Tibial nerve (tissue), 4 donors: ENCODE measurements around the gene PLEKHA7. TPM values are rescaled to one million over a fixed set of nuclear protein-coding genes. Genes with fewer than 3 reads are reported as not detected.

ENCODE experiments used
- DNase-seq, 2 donors: peaks; one replicate each; pipeline ENCODE4 v3.0.0-alpha.2; 2019; ENCODE audit warnings: low spot score in 2 of 2
- H3K27ac ChIP-seq, 4 donors: fragments of 200-600 bp; sonication (generic) in 3 of 4; one replicate each; pipeline ENCODE4 v1.5.1; 2017 to 2019; ENCODE audit warnings: mild to moderate bottlenecking in 1 of 4
- H3K27me3 ChIP-seq, 2 donors: fragments of 200-600 bp; sonication (generic) in 1 of 2; one replicate each; pipeline versions ENCODE4 v1.5.1 to v1.6.0; 2017 to 2019
- H3K36me3 ChIP-seq, 3 donors: fragments of 200-600 bp; sonication (generic); one replicate each; pipeline ENCODE4 v1.5.1; 2018 to 2019
- H3K4me1 ChIP-seq, 4 donors: fragments of 200-600 bp; sonication (generic) in 3 of 4; one replicate each; pipeline ENCODE4 v1.5.1; 2017 to 2019
- H3K4me3 ChIP-seq, 4 donors: fragments of 200-600 bp; sonication (generic) in 3 of 4; one replicate each; pipeline ENCODE4 v1.5.1; 2017 to 2019; ENCODE audit warnings: mild to moderate bottlenecking in 1 of 4, moderate library complexity in 1 of 4
- H3K9me3 ChIP-seq, 4 donors: fragments of 200-600 bp; sonication (generic) in 3 of 4; one replicate each; pipeline ENCODE4 v1.5.1; 2017 to 2019
- CTCF ChIP-seq, 5 experiments: fragments of 200-600 bp in 3 of 5; fragments of 450-650 bp in 2 of 5; sonication (generic) in 3 of 5; IDR thresholded peaks; one replicate each; pipeline ENCODE4 v1.5.1; 2016 to 2019; ENCODE audit warnings: antibody characterized with exemption in 5 of 5, mild to moderate bottlenecking in 3 of 5, moderate library complexity in 2 of 5
- EP300 ChIP-seq, 2 donors: sonication (generic); formaldehyde crosslinking; IDR thresholded peaks; one replicate each; pipeline ENCODE4 v1.6.1; 2017; ENCODE audit warnings: antibody characterized with exemption in 2 of 2, mild to moderate bottlenecking in 1 of 2
- POLR2A ChIP-seq, 2 donors: fragments of 450-650 bp; IDR thresholded peaks; one replicate each; pipeline ENCODE4 v1.6.1; 2017; ENCODE audit warnings: antibody characterized with exemption in 2 of 2, mild to moderate bottlenecking in 2 of 2, moderate library complexity in 2 of 2
- WGBS, 2 donors: methylation state at CpG; one replicate each; pipeline ENCODE4 v1.1.5; 2018; 5-methylcytosine and 5-hydroxymethylcytosine counted together
- total RNA-seq, 4 donors: library from RNA; depleted of rRNA; stranded (reverse); fragments of >200 nt; gene quantifications; one replicate each; pipeline ENCODE4 v1.1.0, GENCODE V29; 2016

The PLEKHA7 gene
- total RNA-seq, 4 donors from 2014 or later, result 41.6 to 56.7 (median 50.1) TPM

- Histone ChIP-seq H3K36me3 (no peaks in the 10 kb centered on the region), H3K27me3 (peaks cover 0 to 5% of the 10 kb centered on the region in 2 donors), H3K4me3 (no peak overlapping the region), H3K9me3 (no peaks in the 10 kb centered on the region), H3K4me1 (peaks cover 0 to 40% (median 23%) of the 10 kb centered on the region in 4 donors), H3K27ac (no peak overlapping the region)
- DNase-seq, result no peak
- WGBS, 2 donors, result 80 to 81% methylated on average over 9 of the region's 9 CpGs
- no peak for TF ChIP-seq EP300 (IDR thresholded peaks at IDR 0.05)
- TF ChIP-seq CTCF (IDR thresholded peaks at IDR 0.05), result no peak
- no peak for TF ChIP-seq POLR2A (IDR thresholded peaks at IDR 0.05)
Observed at GRCh38 chr11:16926883-16927626, 87.2 kb downstream of the PLEKHA7 start.

- 1% methylated on average over 35 to 42 of the region's 52 CpGs for WGBS, 2 donors
- H3K9me3 ChIP-seq, result no peaks in the 10 kb centered on the region
- peak overlapping the region in 3 of 4 donors; percentile 3 to 75 (median 71) for H3K27ac ChIP-seq
- no peak for DNase-seq
- TF ChIP-seq POLR2A (IDR thresholded peaks at IDR 0.05) (no peak), CTCF (IDR thresholded peaks at IDR 0.05) (no peak), EP300 (IDR thresholded peaks at IDR 0.05) (no peak)
- H3K36me3 ChIP-seq, result no peaks in the 10 kb centered on the region
- peak overlapping the region; percentile 21 to 53 (median 44) for H3K4me3 ChIP-seq
- peaks cover 0 to 44% (median 23%) of the 10 kb centered on the region in 4 donors for H3K4me1 ChIP-seq
- peaks cover 0 to 5% of the 10 kb centered on the region in 2 donors for H3K27me3 ChIP-seq
Observed at GRCh38 chr11:16925561-16926065, 88.6 kb downstream of the PLEKHA7 start.

- Histone ChIP-seq H3K27me3 (peaks cover 0 to 5% of the 10 kb centered on the region in 2 donors), H3K36me3 (no peaks in the 10 kb centered on the region), H3K4me1 (peaks cover 0 to 44% (median 23%) of the 10 kb centered on the region in 4 donors), H3K9me3 (no peaks in the 10 kb centered on the region), H3K27ac (peak overlapping the region; percentile 1 to 75 (median 60)), H3K4me3 (peak overlapping the region; percentile 21 to 53 (median 44))
- WGBS, 2 donors, result 4 to 7% methylated on average over 26 to 43 of the region's 51 CpGs
- DNase-seq, result peak in 1 of 2 donors; percentile 14
- TF ChIP-seq CTCF (IDR thresholded peaks at IDR 0.05) (no peak), EP300 (IDR thresholded peaks at IDR 0.05) (no peak), POLR2A (IDR thresholded peaks at IDR 0.05) (no peak)
Observed at GRCh38 chr11:16924826-16925560, 89.2 kb downstream of the PLEKHA7 start.

- Histone ChIP-seq H3K27ac (peak overlapping the region in 3 of 4 donors; percentile 48 to 75 (median 71)), H3K36me3 (no peaks in the 10 kb centered on the region), H3K27me3 (peaks cover 0 to 5% of the 10 kb centered on the region in 2 donors), H3K4me3 (peak overlapping the region; percentile 21 to 53 (median 44)), H3K9me3 (no peaks in the 10 kb centered on the region), H3K4me1 (peaks cover 0 to 44% (median 23%) of the 10 kb centered on the region in 4 donors)
- TF ChIP-seq POLR2A (IDR thresholded peaks at IDR 0.05), result no peak
- TF ChIP-seq CTCF (IDR thresholded peaks at IDR 0.05), result no peak
- TF ChIP-seq EP300 (IDR thresholded peaks at IDR 0.05), result no peak
- no peak for DNase-seq
- WGBS, 2 donors, result 46 to 53% methylated on average over 4 of the region's 4 CpGs
Observed at GRCh38 chr11:16924462-16924825, 89.8 kb downstream of the PLEKHA7 start.
